ENCODE results near the gene AOPEP.

DNA sequence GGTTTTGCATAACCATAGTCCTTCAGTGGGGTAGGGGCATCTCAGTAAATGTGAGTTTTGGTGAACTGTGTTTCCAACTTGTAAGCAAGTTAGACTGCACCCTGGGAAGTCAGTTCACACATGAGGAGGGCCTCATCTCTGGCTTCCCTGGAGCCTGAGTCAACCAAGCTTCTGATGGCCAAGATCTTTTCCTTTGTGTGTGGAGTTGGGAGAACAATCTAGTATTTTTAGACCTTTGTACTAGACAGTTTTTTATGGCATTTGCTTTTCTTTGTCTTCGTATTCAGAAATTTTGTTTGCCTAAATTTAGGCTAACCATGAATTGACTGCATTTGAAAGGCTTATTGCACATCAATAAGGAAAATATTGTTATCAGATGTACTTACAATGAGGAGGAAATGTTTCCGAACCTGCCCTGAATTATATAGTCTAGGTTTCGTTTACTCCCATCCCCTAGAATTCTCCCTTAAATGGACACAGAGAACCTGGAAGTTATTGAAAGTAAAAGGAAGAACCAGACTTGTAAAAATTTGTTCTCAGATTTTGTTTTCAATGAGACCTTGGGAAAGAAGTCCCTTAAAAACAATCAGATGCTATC is 204.6 kb downstream of the AOPEP start:
- TF ChIP-seq, protein P1, sequence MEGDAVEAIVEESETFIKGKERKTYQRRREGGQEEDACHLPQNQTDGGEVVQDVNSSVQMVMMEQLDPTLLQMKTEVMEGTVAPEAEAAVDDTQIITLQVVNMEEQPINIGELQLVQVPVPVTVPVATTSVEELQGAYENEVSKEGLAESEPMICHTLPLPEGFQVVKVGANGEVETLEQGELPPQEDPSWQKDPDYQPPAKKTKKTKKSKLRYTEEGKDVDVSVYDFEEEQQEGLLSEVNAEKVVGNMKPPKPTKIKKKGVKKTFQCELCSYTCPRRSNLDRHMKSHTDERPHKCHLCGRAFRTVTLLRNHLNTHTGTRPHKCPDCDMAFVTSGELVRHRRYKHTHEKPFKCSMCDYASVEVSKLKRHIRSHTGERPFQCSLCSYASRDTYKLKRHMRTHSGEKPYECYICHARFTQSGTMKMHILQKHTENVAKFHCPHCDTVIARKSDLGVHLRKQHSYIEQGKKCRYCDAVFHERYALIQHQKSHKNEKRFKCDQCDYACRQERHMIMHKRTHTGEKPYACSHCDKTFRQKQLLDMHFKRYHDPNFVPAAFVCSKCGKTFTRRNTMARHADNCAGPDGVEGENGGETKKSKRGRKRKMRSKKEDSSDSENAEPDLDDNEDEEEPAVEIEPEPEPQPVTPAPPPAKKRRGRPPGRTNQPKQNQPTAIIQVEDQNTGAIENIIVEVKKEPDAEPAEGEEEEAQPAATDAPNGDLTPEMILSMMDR (IDR thresholded peaks at IDR 0.05): no peak
- TF ChIP-seq TCF7L2 (IDR thresholded peaks at IDR 0.05; ENCODE audit: low read depth, low read length) (no peak), POLR2AphosphoS5 (IDR thresholded peaks at IDR 0.05; ENCODE audit: low read depth, low read length) (no peak)

Data from Panc1 (cell line).